ENCODE measurements around the gene APOBEC3B.
"Not testable (repeated sequence)": the region's sequence is repeated elsewhere in the genome, so short reads cannot be mapped to it uniquely, and the experiment has no call there.

DNA sequence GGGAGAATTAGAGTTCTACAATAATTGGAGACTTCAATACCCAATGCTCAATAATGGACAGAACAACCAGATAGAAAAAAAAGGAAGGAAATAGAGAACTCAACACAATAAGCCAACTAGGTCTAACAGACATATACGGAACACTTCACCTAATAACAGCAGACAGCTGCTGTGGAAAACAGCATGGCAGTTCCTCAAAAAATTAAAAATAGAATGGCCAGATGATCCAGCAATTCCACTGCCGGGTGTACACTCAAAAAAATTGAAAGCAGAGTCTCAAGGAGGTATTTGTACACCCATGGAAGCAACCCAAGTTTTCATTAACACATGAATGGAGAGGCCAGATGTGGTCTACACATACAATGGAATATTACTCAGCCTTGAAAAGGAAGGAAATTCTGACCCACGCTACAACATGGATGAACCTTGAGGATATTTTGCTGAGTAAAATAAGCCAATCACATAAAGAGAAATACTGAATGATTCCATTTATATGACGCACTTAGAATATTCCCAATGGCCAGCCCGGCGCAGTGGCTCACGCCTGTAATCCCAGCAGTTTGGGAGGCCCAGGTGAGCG is 26.2 kb downstream of the APOBEC3B start:
- TF ChIP-seq, protein P1, sequence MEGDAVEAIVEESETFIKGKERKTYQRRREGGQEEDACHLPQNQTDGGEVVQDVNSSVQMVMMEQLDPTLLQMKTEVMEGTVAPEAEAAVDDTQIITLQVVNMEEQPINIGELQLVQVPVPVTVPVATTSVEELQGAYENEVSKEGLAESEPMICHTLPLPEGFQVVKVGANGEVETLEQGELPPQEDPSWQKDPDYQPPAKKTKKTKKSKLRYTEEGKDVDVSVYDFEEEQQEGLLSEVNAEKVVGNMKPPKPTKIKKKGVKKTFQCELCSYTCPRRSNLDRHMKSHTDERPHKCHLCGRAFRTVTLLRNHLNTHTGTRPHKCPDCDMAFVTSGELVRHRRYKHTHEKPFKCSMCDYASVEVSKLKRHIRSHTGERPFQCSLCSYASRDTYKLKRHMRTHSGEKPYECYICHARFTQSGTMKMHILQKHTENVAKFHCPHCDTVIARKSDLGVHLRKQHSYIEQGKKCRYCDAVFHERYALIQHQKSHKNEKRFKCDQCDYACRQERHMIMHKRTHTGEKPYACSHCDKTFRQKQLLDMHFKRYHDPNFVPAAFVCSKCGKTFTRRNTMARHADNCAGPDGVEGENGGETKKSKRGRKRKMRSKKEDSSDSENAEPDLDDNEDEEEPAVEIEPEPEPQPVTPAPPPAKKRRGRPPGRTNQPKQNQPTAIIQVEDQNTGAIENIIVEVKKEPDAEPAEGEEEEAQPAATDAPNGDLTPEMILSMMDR (conservative IDR thresholded peaks at IDR 0.05; ENCODE audit: low read length) = not testable (repeated sequence)
- TF ChIP-seq EZH2phosphoT487 (IDR thresholded peaks at IDR 0.05; ENCODE audit: borderline replicate concordance, low read depth, low read length) = not testable (repeated sequence)

All from OCI-LY7 (cell line).